Skeletal muscle satellite cell (primary cell): ENCODE data around the gene LTBR.

Experiments
- H3K27me3 ChIP-seq: 2 replicates; pipeline ENCODE4 v1.7.0; 2013; ENCODE audit warnings: low read length; ENCODE audit not compliant: control insufficient read depth, insufficient read depth
- H3K36me3 ChIP-seq: 2 replicates; pipeline ENCODE4 v1.7.0; 2013; ENCODE audit warnings: mild to moderate bottlenecking, control low read depth, low read length; ENCODE audit not compliant: insufficient read depth
- H3K4me1 ChIP-seq: 2 replicates; pipeline ENCODE4 v1.7.0; 2013; ENCODE audit warnings: low read length; ENCODE audit not compliant: control insufficient read depth, insufficient read depth
- H3K4me2 ChIP-seq: 2 replicates; pipeline ENCODE4 v1.7.0; 2013; ENCODE audit warnings: mild to moderate bottlenecking, low read length
- H3K4me3 ChIP-seq: 2 replicates; pipeline ENCODE4 v1.7.0; 2013; ENCODE audit warnings: low read length
- H3K9ac ChIP-seq: 2 replicates; pipeline ENCODE4 v1.7.0; 2013; ENCODE audit warnings: mild to moderate bottlenecking, low read depth, low read length, moderate library complexity
- H3K9me3 ChIP-seq: replicated peaks from 2 replicates; pipeline ENCODE4 v1.7.0; 2013; ENCODE audit warnings: mild to moderate bottlenecking, control low read depth, low read length

LTBR gene

GRCh38 chr12:6396031-6396430, 12.1 kb downstream of the LTBR start:
- peaks cover 42% of the 10 kb centered on the region for H3K36me3 ChIP-seq

GRCh38 chr12:6399884-6400644, 16.1 kb downstream of the LTBR start:
- Histone ChIP-seq H3K4me3 (no peak overlapping the region), H3K36me3 (peaks cover 8% of the 10 kb centered on the region), H3K9me3 (no peaks in the 10 kb centered on the region)

More at GRCh38 chr12:6396031-6396430, 12.1 kb downstream of the LTBR start:
- Histone ChIP-seq H3K4me1 (no peaks in the 10 kb centered on the region), H3K9ac (no peak overlapping the region), H3K4me3 (no peak overlapping the region), H3K9me3 (no peaks in the 10 kb centered on the region), H3K27me3 (no peaks in the 10 kb centered on the region), H3K4me2 (no peak overlapping the region)

GRCh38 chr12:6404390-6404789, 20.4 kb downstream of the LTBR start:
- Histone ChIP-seq H3K36me3 (peaks cover 8% of the 10 kb centered on the region), H3K9me3 (no peaks in the 10 kb centered on the region), H3K4me1 (no peaks in the 10 kb centered on the region), H3K4me3 (no peak overlapping the region), H3K27me3 (no peaks in the 10 kb centered on the region), H3K9ac (no peak overlapping the region), H3K4me2 (no peak overlapping the region)

More at GRCh38 chr12:6399884-6400644, 16.1 kb downstream of the LTBR start:
- H3K4me1 ChIP-seq, result no peaks in the 10 kb centered on the region
- H3K27me3 ChIP-seq, result no peaks in the 10 kb centered on the region
- no peak overlapping the region for H3K4me2 ChIP-seq
- H3K9ac ChIP-seq, result no peak overlapping the region

- H3K9ac ChIP-seq, result no peak overlapping the region
- H3K4me1 ChIP-seq, result no peaks in the 10 kb centered on the region
- H3K27me3 ChIP-seq, result no peaks in the 10 kb centered on the region
- no peak overlapping the region for H3K4me3 ChIP-seq
- H3K9me3 ChIP-seq, result no peaks in the 10 kb centered on the region
- H3K36me3 ChIP-seq, result peaks cover 3% of the 10 kb centered on the region
- H3K4me2 ChIP-seq, result no peak overlapping the region
These were observed 22.0 kb downstream of the LTBR start for GRCh38 chr12:6405963-6406362.

GRCh38 chr12:6407236-6407954, 23.4 kb downstream of the LTBR start:
- no peak overlapping the region for H3K4me3 ChIP-seq
- H3K4me1 ChIP-seq, result no peaks in the 10 kb centered on the region
- H3K9ac ChIP-seq, result no peak overlapping the region
- H3K9me3 ChIP-seq, result no peaks in the 10 kb centered on the region
- H3K27me3 ChIP-seq, result no peaks in the 10 kb centered on the region
- no peak overlapping the region for H3K4me2 ChIP-seq
- H3K36me3 ChIP-seq, result peaks cover 3% of the 10 kb centered on the region

- H3K27me3 ChIP-seq, result no peaks in the 10 kb centered on the region
- H3K9ac ChIP-seq, result no peak overlapping the region
- no peaks in the 10 kb centered on the region for H3K9me3 ChIP-seq
- no peak overlapping the region for H3K4me3 ChIP-seq
- no peak overlapping the region for H3K4me2 ChIP-seq
- H3K36me3 ChIP-seq, result no peaks in the 10 kb centered on the region
- H3K4me1 ChIP-seq, result no peaks in the 10 kb centered on the region
These were observed 32.6 kb downstream of the LTBR start for GRCh38 chr12:6416596-6416995.

GRCh38 chr12:6418796-6419195, 34.8 kb downstream of the LTBR start:
- Histone ChIP-seq H3K27me3 (no peaks in the 10 kb centered on the region), H3K4me3 (no peak overlapping the region), H3K4me2 (no peak overlapping the region), H3K9me3 (no peaks in the 10 kb centered on the region), H3K36me3 (no peaks in the 10 kb centered on the region), H3K9ac (no peak overlapping the region), H3K4me1 (no peaks in the 10 kb centered on the region)

- no peak overlapping the region for H3K4me2 ChIP-seq
- no peaks in the 10 kb centered on the region for H3K36me3 ChIP-seq
- no peak overlapping the region for H3K9ac ChIP-seq
- H3K27me3 ChIP-seq, result no peaks in the 10 kb centered on the region
- H3K4me3 ChIP-seq, result no peak overlapping the region
- no peaks in the 10 kb centered on the region for H3K4me1 ChIP-seq
- H3K9me3 ChIP-seq, result no peaks in the 10 kb centered on the region
These were observed 36.4 kb downstream of the LTBR start for GRCh38 chr12:6420364-6420763.

- no peak overlapping the region for H3K4me3 ChIP-seq
- H3K36me3 ChIP-seq, result no peaks in the 10 kb centered on the region
- H3K9me3 ChIP-seq, result no peaks in the 10 kb centered on the region
- H3K9ac ChIP-seq, result no peak overlapping the region
- no peaks in the 10 kb centered on the region for H3K4me1 ChIP-seq
- H3K4me2 ChIP-seq, result no peak overlapping the region
- H3K27me3 ChIP-seq, result no peaks in the 10 kb centered on the region
These were observed 39.5 kb downstream of the LTBR start for GRCh38 chr12:6423267-6424007.

GRCh38 chr12:6424008-6424347, 40.0 kb downstream of the LTBR start:
- H3K9me3 ChIP-seq, result no peaks in the 10 kb centered on the region
- H3K4me2 ChIP-seq, result no peak overlapping the region
- H3K4me1 ChIP-seq, result no peaks in the 10 kb centered on the region
- no peak overlapping the region for H3K9ac ChIP-seq
- H3K4me3 ChIP-seq, result no peak overlapping the region
- no peaks in the 10 kb centered on the region for H3K27me3 ChIP-seq
- H3K36me3 ChIP-seq, result no peaks in the 10 kb centered on the region

- H3K9ac ChIP-seq, result no peak overlapping the region
These were observed 40.9 kb downstream of the LTBR start for GRCh38 chr12:6424866-6425265.

More at GRCh38 chr12:6424866-6425265, 40.9 kb downstream of the LTBR start:
- Histone ChIP-seq H3K4me1 (peaks cover 3% of the 10 kb centered on the region), H3K36me3 (no peaks in the 10 kb centered on the region), H3K9me3 (no peaks in the 10 kb centered on the region), H3K4me3 (no peak overlapping the region), H3K4me2 (no peak overlapping the region), H3K27me3 (no peaks in the 10 kb centered on the region)
